Spinal cord (tissue), 10 donors: ENCODE data around the gene MIPEP. TPM values are rescaled to one million over a fixed set of nuclear protein-coding genes. Genes with fewer than 3 reads are reported as not detected.

ENCODE experiments used
- DNase-seq, 6 donors: peaks; one replicate each; pipeline versions ENCODE4 v3.0.0 to v3.0.0-alpha.2; 2013 to 2015; ENCODE audit warnings: low spot score in 6 of 6, low read depth in 4 of 6
- H3K27ac ChIP-seq: one replicate; pipeline ENCODE4 v1.5.1; 2013; ENCODE audit warnings: low read depth, low read length, control low read depth
- H3K27me3 ChIP-seq: one replicate; pipeline ENCODE4 v1.6.1; 2013; ENCODE audit warnings: low read length; ENCODE audit not compliant: control insufficient read depth, insufficient read depth
- H3K36me3 ChIP-seq: one replicate; pipeline ENCODE4 v1.6.1; 2013; ENCODE audit warnings: low read length; ENCODE audit not compliant: control insufficient read depth, insufficient read depth
- H3K4me1 ChIP-seq: one replicate; pipeline ENCODE4 v1.6.1; 2013; ENCODE audit warnings: low read length; ENCODE audit not compliant: control insufficient read depth, insufficient read depth
- H3K4me3 ChIP-seq: one replicate; pipeline ENCODE4 v1.5.1; 2013; ENCODE audit warnings: low read depth, low read length, control low read depth
- H3K9me3 ChIP-seq: one replicate; pipeline ENCODE4 v1.6.1; 2013; ENCODE audit warnings: low read length; ENCODE audit not compliant: control insufficient read depth, insufficient read depth
- WGBS: methylation state at CpG from one replicate; pipeline ENCODE4 v1.1.5; 2013; ENCODE audit warnings: missing lambda C conversion rate; ENCODE audit not compliant: insufficient coverage; 5-methylcytosine and 5-hydroxymethylcytosine counted together
- polyA plus RNA-seq, 2 donors: library from polyadenylated mRNA; unstranded; fragments of 120-200 nt; gene quantifications; one replicate each; pipeline ENCODE4 v1.2.1, GENCODE V29; 2013; ENCODE audit not compliant: insufficient read length in 2 of 2
- small RNA-seq: library from RNA; depleted of rRNA; stranded (forward); fragments of <200 nt; gene quantifications from one replicate; pipeline ENCODE3, GENCODE V24; 2014; ENCODE audit warnings: low replicate concordance
- total RNA-seq, 2 donors: library from RNA; depleted of rRNA in 1 of 2; stranded (reverse); fragments of 120-200 nt in 1 of 2; fragments of >200 nt in 1 of 2; gene quantifications; one replicate each; pipeline versions ENCODE4 v1.2.3 to v1.2.4, GENCODE V29; 2013 to 2014
- donor health status: healthy.

The MIPEP gene
- total and polyA plus RNA-seq, 4 donors, result 13.2 to 22.5 (median 14.8) TPM

- WGBS, result 100% methylated on average over 1 of the region's 3 CpGs
- Histone ChIP-seq H3K4me3 (no peak overlapping the region), H3K27me3 (no peaks in the 10 kb centered on the region), H3K27ac (no peak overlapping the region), H3K4me1 (no peaks in the 10 kb centered on the region), H3K9me3 (peaks cover 3% of the 10 kb centered on the region), H3K36me3 (no peaks in the 10 kb centered on the region)
- no peak for DNase-seq
These were observed 202.3 kb downstream of the MIPEP start for GRCh38 chr13:23686948-23687347.

DNA sequence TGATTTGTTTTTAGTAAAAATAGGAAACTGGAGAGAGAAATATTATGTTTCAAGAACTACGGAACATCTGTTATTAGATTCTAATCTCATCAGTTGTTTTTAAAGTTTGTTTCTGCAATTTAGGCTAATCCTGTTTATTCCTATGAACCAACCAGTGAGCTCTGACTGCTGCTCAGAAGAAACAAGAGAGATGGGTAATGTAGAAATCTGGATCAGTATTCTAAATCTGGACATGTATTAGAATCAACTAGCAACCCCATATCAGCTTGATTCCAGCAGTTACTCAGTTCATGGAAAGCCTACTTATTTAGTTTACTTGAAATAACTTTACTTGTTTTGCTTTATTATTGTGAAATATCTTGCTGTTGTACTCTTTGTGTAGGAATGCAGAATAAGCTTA lies 203.8 kb downstream of the MIPEP start:
- Histone ChIP-seq H3K9me3 (peaks cover 3% of the 10 kb centered on the region), H3K27me3 (no peaks in the 10 kb centered on the region), H3K36me3 (no peaks in the 10 kb centered on the region), H3K27ac (no peak overlapping the region), H3K4me3 (no peak overlapping the region), H3K4me1 (peaks cover 7% of the 10 kb centered on the region)
- no peak for DNase-seq
- no CpG with 5 or more reads among the region's 1 CpG for WGBS

DNA sequence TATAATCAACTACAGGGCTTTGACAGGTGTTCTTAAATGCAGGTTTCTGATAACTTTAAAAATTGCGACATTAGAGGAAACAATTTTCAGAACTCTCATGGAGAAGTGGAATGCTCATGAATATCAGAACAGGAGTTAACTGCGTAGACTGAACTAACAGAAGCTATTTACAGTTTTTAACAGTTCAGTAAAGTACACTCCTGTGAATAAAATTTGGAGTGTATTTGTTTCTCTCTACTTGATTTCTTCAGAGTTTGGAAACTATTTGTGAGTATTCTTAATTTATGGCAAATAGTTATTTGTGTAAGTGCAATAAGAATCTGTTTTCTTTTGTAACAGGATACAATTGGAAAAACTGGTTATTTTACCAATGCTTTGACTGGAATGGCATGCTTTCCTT lies 204.6 kb downstream of the MIPEP start:
- no peak overlapping the region for H3K27ac ChIP-seq
- WGBS, result 100% methylated on average over 1 of the region's 2 CpGs
- H3K4me1 ChIP-seq, result peaks cover 12% of the 10 kb centered on the region
- no peaks in the 10 kb centered on the region for H3K36me3 ChIP-seq
- no peak overlapping the region for H3K4me3 ChIP-seq
- H3K27me3 ChIP-seq, result no peaks in the 10 kb centered on the region
- H3K9me3 ChIP-seq, result peaks cover 3% of the 10 kb centered on the region
- no peak for DNase-seq

GRCh38 chr13:23683084-23683483 lies 206.1 kb downstream of the MIPEP start:
- Histone ChIP-seq H3K27ac (no peak overlapping the region), H3K4me3 (no peak overlapping the region), H3K4me1 (peaks cover 12% of the 10 kb centered on the region), H3K36me3 (peaks cover under 1% of the 10 kb centered on the region), H3K9me3 (peaks cover 3% of the 10 kb centered on the region), H3K27me3 (no peaks in the 10 kb centered on the region)
- no peak for DNase-seq
- 96% methylated on average over 3 of the region's 4 CpGs for WGBS

DNA sequence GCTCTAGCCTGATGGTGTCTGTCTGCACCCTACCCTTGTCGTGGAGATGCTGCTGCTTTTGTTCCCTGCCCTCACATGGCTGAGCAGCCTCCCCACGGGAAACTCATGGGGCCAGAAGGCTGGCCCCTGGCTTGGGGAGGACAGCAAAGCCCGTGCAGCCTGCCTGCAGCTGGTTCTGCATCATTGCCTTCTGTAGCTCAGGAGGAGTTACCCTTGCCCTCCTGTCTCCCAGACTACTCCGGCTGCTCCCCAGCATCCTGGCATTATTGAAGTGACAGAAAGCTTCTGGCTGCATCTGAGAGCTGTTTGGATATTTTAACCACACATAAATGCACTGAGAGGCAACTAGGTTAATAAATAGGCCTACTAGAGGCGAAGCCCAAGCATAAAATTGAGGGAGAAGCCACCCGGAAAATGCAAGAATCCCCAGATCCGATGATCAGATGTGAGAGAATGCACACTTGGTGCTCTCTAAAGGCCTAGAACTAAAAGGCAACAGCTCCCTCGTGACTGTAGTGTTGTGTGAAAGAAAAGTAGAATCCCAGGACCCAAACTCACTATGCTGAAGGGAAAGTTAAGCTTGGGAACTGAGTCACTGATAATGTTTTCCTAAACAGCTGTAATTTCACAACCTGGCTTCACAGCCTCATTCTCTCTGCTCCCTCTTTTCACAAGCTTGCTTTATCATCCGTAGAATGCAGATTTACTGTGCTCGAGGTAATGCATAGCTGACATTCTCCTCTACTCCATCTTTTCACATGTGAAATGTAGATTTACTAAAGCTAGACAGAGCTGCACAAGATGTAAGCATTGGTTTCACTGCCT lies 208.1 kb downstream of the MIPEP start:
- Histone ChIP-seq H3K9me3 (peaks cover 3% of the 10 kb centered on the region), H3K4me1 (peaks cover 12% of the 10 kb centered on the region), H3K36me3 (peaks cover 10% of the 10 kb centered on the region), H3K4me3 (no peak overlapping the region), H3K27me3 (no peaks in the 10 kb centered on the region), H3K27ac (no peak overlapping the region)
- peak in 1 of 6 donors; percentile 60 for DNase-seq
- 14% methylated on average over 4 of the region's 10 CpGs for WGBS

Small RNA genes within 50 kb of the gene (small RNA-seq; reads per million reads assigned to genes)
- not detected for gene MTCO3P2

Other genes starting within 250 kb of the MIPEP start
- gene C1QTNF9B, start 8.1 kb upstream of the MIPEP start, total RNA-seq, result under 1 TPM; 0.10 to 0.22 TPM
- under 1 TPM in 1 of 2 donors, not detected in 1; 0.66 TPM for gene C1QTNF9B, start 8.1 kb upstream of the MIPEP start, polyA plus RNA-seq